CD4-positive, alpha-beta memory T cell (primary cell): ENCODE measurements around the gene PLOD2. TPM values are rescaled to one million over a fixed set of nuclear protein-coding genes. Genes with fewer than 3 reads are reported as not detected.

ENCODE experiments used
- CTCF ChIA-PET: fragments of 350-600 bp; sonication (Branson Sonifier 250); formaldehyde crosslinking; loops from one replicate; lab custom pipeline; 2021; ENCODE audit warnings: inconsistent platforms; ENCODE audit not compliant: partially characterized antibody; lab: Charles Lee
- POLR2A ChIA-PET: fragments of 350-600 bp; sonication (Branson Sonifier 250); formaldehyde crosslinking; loops from one replicate; lab custom pipeline; 2021; ENCODE audit not compliant: partially characterized antibody; lab: Charles Lee
- DNase-seq, 5 donors: peaks; one replicate each; pipeline versions ENCODE4 v3.0.0 to v3.0.0-alpha.2; 2020 to 2022; ENCODE audit warnings: mixed read lengths in 1 of 5
- H3K27ac ChIP-seq: one replicate; pipeline ENCODE4 v1.7.0; 2013; ENCODE audit warnings: low read depth, low read length
- H3K27me3 ChIP-seq: 2 replicates; pipeline ENCODE4 v1.7.0; 2013; ENCODE audit warnings: mild to moderate bottlenecking, low read length, moderate library complexity; ENCODE audit not compliant: insufficient read depth
- H3K36me3 ChIP-seq: 2 replicates; pipeline ENCODE4 v1.7.0; 2013; ENCODE audit warnings: mild to moderate bottlenecking, low read length, moderate library complexity; ENCODE audit not compliant: insufficient read depth
- H3K4me1 ChIP-seq: 2 replicates; pipeline ENCODE4 v1.7.0; 2013; ENCODE audit warnings: mild to moderate bottlenecking, low read length, moderate library complexity; ENCODE audit not compliant: insufficient read depth
- H3K4me3 ChIP-seq, 2 donors: one replicate each; pipeline ENCODE4 v1.7.0; 2013; ENCODE audit warnings: low read length in 2 of 2, mild to moderate bottlenecking in 1 of 2
- H3K9me3 ChIP-seq, 2 donors: one replicate each; pipeline ENCODE4 v1.7.0; 2013; ENCODE audit warnings: low read length in 2 of 2, control low read depth in 1 of 2; ENCODE audit not compliant: control insufficient read depth in 1 of 2
- H3K27ac Mint-ChIP-seq, 7 donors: one replicate each; pipeline ENCODE4 v1.8.0; 2020 to 2021; ENCODE audit warnings: mixed read lengths in 7 of 7, mild to moderate bottlenecking in 6 of 7, inconsistent platforms in 3 of 7, moderate library complexity in 3 of 7
- H3K27me3 Mint-ChIP-seq, 2 donors: one replicate each; pipeline ENCODE4 v1.8.0; 2020 to 2021; ENCODE audit warnings: mixed read lengths in 2 of 2
- H3K36me3 Mint-ChIP-seq, 2 donors: one replicate each; pipeline ENCODE4 v1.8.0; 2020 to 2021; ENCODE audit warnings: mixed read lengths in 2 of 2, inconsistent platforms in 1 of 2, mild to moderate bottlenecking in 1 of 2
- H3K4me1 Mint-ChIP-seq, 4 donors: one replicate each; pipeline ENCODE4 v1.8.0; 2020 to 2021; ENCODE audit warnings: mixed read lengths in 4 of 4, mild to moderate bottlenecking in 1 of 4
- H3K4me3 Mint-ChIP-seq, 8 donors: one replicate each; pipeline ENCODE4 v1.8.0; 2020 to 2021; ENCODE audit warnings: mixed read lengths in 8 of 8, mild to moderate bottlenecking in 7 of 8, moderate library complexity in 6 of 8, inconsistent platforms in 3 of 8
- H3K9me3 Mint-ChIP-seq, 8 donors: one replicate each; pipeline ENCODE4 v1.8.0; 2020 to 2021; ENCODE audit warnings: mixed read lengths in 8 of 8, mild to moderate bottlenecking in 5 of 8, inconsistent platforms in 3 of 8, moderate library complexity in 1 of 8
- intact Hi-C: fragments of 100-400 bp; cut with micrococcal nuclease; formaldehyde crosslinking; loops from one replicate; pipeline ENCODE4 v1.15.1; 2023
- polyA plus RNA-seq, 2 donors: library from polyadenylated mRNA; unstranded; fragments of 300-500 nt; fragmentation: Illumina TruSeq; gene quantifications; one replicate each; pipeline ENCODE4 v1.2.3, GENCODE V29; 2021
- total RNA-seq, 2 experiments: library from RNA; stranded (reverse); gene quantifications; one replicate each; pipeline ENCODE4 v1.2.3, GENCODE V29; 2021

The PLOD2 gene
- total and polyA plus RNA-seq, 4 experiments from 2014 or later = not detected

GRCh38 chr3:146142757-146143156, 18.2 kb downstream of the PLOD2 start:
- POLR2A ChIA-PET = no interaction called here
- CTCF ChIA-PET = no interaction called here
- Mint-ChIP-seq H3K4me3 (no peak overlapping the region), H3K4me1 (no peaks in the 10 kb centered on the region), H3K36me3 (no peaks in the 10 kb centered on the region), H3K27me3 (no peaks in the 10 kb centered on the region), H3K27ac (no peak overlapping the region), H3K9me3 (peaks cover 0 to 3% (median 0%) of the 10 kb centered on the region in 8 donors)
- Histone ChIP-seq H3K4me1 (no peaks in the 10 kb centered on the region), H3K4me3 (no peak overlapping the region), H3K27me3 (no peaks in the 10 kb centered on the region), H3K9me3 (no peaks in the 10 kb centered on the region), H3K36me3 (no peaks in the 10 kb centered on the region), H3K27ac (no peak overlapping the region)
- no peak for DNase-seq
- intact Hi-C loops = no loop called here

GRCh38 chr3:146139586-146140110, 21.3 kb downstream of the PLOD2 start:
- Mint-ChIP-seq H3K4me3 (no peak overlapping the region), H3K9me3 (peaks cover 0 to 5% (median 0%) of the 10 kb centered on the region in 8 donors), H3K36me3 (no peaks in the 10 kb centered on the region), H3K27me3 (no peaks in the 10 kb centered on the region), H3K4me1 (no peaks in the 10 kb centered on the region), H3K27ac (no peak overlapping the region)
- Histone ChIP-seq H3K36me3 (no peaks in the 10 kb centered on the region), H3K4me3 (no peak overlapping the region), H3K27ac (no peak overlapping the region), H3K9me3 (no peaks in the 10 kb centered on the region), H3K27me3 (no peaks in the 10 kb centered on the region), H3K4me1 (no peaks in the 10 kb centered on the region)
- DNase-seq = no peak
- intact Hi-C loops = no loop called here
- ChIA-PET POLR2A (no interaction called here), CTCF (no interaction called here)

GRCh38 chr3:146138902-146139301, 22.1 kb downstream of the PLOD2 start:
- no peaks in the 10 kb centered on the region for H3K9me3 ChIP-seq
- ChIA-PET CTCF (no interaction called here), POLR2A (no interaction called here)
- H3K27ac Mint-ChIP-seq = no peak overlapping the region
- intact Hi-C loops = no loop called here
- H3K9me3 Mint-ChIP-seq = peaks cover 0 to 5% (median 0%) of the 10 kb centered on the region in 8 donors
- H3K36me3 Mint-ChIP-seq = no peaks in the 10 kb centered on the region
- H3K4me3 ChIP-seq = no peak overlapping the region
- no peaks in the 10 kb centered on the region for H3K27me3 Mint-ChIP-seq
- H3K4me1 Mint-ChIP-seq = no peaks in the 10 kb centered on the region
- H3K36me3 ChIP-seq = no peaks in the 10 kb centered on the region
- no peaks in the 10 kb centered on the region for H3K4me1 ChIP-seq
- H3K27me3 ChIP-seq = no peaks in the 10 kb centered on the region
- no peak for DNase-seq
- no peak overlapping the region for H3K4me3 Mint-ChIP-seq
- H3K27ac ChIP-seq = no peak overlapping the region

- Histone ChIP-seq H3K27me3 (no peaks in the 10 kb centered on the region), H3K4me1 (no peaks in the 10 kb centered on the region), H3K4me3 (no peak overlapping the region), H3K9me3 (no peaks in the 10 kb centered on the region), H3K36me3 (no peaks in the 10 kb centered on the region), H3K27ac (no peak overlapping the region)
- Mint-ChIP-seq H3K9me3 (peaks cover 0 to 5% (median 0%) of the 10 kb centered on the region in 8 donors), H3K4me1 (no peaks in the 10 kb centered on the region), H3K4me3 (no peak overlapping the region), H3K27ac (no peak overlapping the region), H3K36me3 (no peaks in the 10 kb centered on the region), H3K27me3 (no peaks in the 10 kb centered on the region)
- ChIA-PET POLR2A (no interaction called here), CTCF (no interaction called here)
- intact Hi-C loops = no loop called here
- no peak for DNase-seq
Observed at GRCh38 chr3:146136647-146137046, 24.3 kb downstream of the PLOD2 start.

- Histone ChIP-seq H3K27me3 (no peaks in the 10 kb centered on the region), H3K27ac (no peak overlapping the region), H3K4me1 (no peaks in the 10 kb centered on the region), H3K4me3 (no peak overlapping the region), H3K36me3 (no peaks in the 10 kb centered on the region), H3K9me3 (no peaks in the 10 kb centered on the region)
- intact Hi-C loops = no loop called here
- Mint-ChIP-seq H3K4me3 (no peak overlapping the region), H3K27me3 (no peaks in the 10 kb centered on the region), H3K9me3 (peaks cover 0 to 5% (median 0%) of the 10 kb centered on the region in 8 donors), H3K4me1 (no peaks in the 10 kb centered on the region), H3K27ac (no peak overlapping the region), H3K36me3 (no peaks in the 10 kb centered on the region)
- DNase-seq = no peak
- ChIA-PET CTCF (no interaction called here), POLR2A (no interaction called here)
Observed at GRCh38 chr3:146134348-146135117, 26.5 kb downstream of the PLOD2 start.

GRCh38 chr3:146133441-146133840, 27.5 kb downstream of the PLOD2 start:
- no peaks in the 10 kb centered on the region for H3K36me3 ChIP-seq
- intact Hi-C loops = no loop called here
- Mint-ChIP-seq H3K4me3 (no peak overlapping the region), H3K27me3 (no peaks in the 10 kb centered on the region), H3K9me3 (peaks cover 0 to 5% (median 0%) of the 10 kb centered on the region in 8 donors), H3K4me1 (no peaks in the 10 kb centered on the region), H3K27ac (no peak overlapping the region), H3K36me3 (no peaks in the 10 kb centered on the region)
- no peak overlapping the region for H3K4me3 ChIP-seq
- no peak for DNase-seq
- no peaks in the 10 kb centered on the region for H3K4me1 ChIP-seq
- CTCF ChIA-PET = no interaction called here
- no peaks in the 10 kb centered on the region for H3K27me3 ChIP-seq
- no peaks in the 10 kb centered on the region for H3K9me3 ChIP-seq
- POLR2A ChIA-PET = no interaction called here
- no peak overlapping the region for H3K27ac ChIP-seq

GRCh38 chr3:146131616-146132410, 29.2 kb downstream of the PLOD2 start:
- no peaks in the 10 kb centered on the region for H3K4me1 Mint-ChIP-seq
- Histone ChIP-seq H3K27me3 (no peaks in the 10 kb centered on the region), H3K9me3 (no peaks in the 10 kb centered on the region), H3K27ac (no peak overlapping the region), H3K36me3 (no peaks in the 10 kb centered on the region), H3K4me3 (no peak overlapping the region), H3K4me1 (no peaks in the 10 kb centered on the region)
- no peaks in the 10 kb centered on the region for H3K9me3 Mint-ChIP-seq
- intact Hi-C loops = no loop called here
- no peaks in the 10 kb centered on the region for H3K36me3 Mint-ChIP-seq
- no peak overlapping the region for H3K27ac Mint-ChIP-seq
- no peaks in the 10 kb centered on the region for H3K27me3 Mint-ChIP-seq
- CTCF ChIA-PET = no interaction called here
- POLR2A ChIA-PET = no interaction called here
- no peak overlapping the region for H3K4me3 Mint-ChIP-seq
- no peak for DNase-seq
